RWPE1 (cell line): ENCODE results near the gene HRC.

Experiments used
- CTCF ChIA-PET: fragments of 350-600 bp; sonication (Branson Sonifier 250); formaldehyde crosslinking; extraction: SDS; loops from one replicate; lab custom pipeline; 2021; lab: Yijun Ruan, JAX
- POLR2A ChIA-PET: fragments of 400-600 bp; formaldehyde crosslinking; extraction: SDS; loops from one replicate; lab custom pipeline; 2020; ENCODE audit warnings: antibody characterized with exemption; ENCODE audit not compliant: low non-redundant PET; lab: Yijun Ruan, JAX
- DNase-seq: peaks from one replicate; pipeline ENCODE4 v3.0.0; 2012; ENCODE audit warnings: low spot score
- H3K27ac ChIP-seq: fragments of 450-650 bp; 2 replicates; pipeline ENCODE4 v1.5.1; 2017
- TF ChIP-seq, protein P1 (sequence below): fragments of 450-650 bp; conservative IDR thresholded peaks from 2 replicates; pipeline ENCODE4 v1.5.1; 2017; ENCODE audit warnings: low read depth, mild to moderate bottlenecking

The HRC gene

DNA sequence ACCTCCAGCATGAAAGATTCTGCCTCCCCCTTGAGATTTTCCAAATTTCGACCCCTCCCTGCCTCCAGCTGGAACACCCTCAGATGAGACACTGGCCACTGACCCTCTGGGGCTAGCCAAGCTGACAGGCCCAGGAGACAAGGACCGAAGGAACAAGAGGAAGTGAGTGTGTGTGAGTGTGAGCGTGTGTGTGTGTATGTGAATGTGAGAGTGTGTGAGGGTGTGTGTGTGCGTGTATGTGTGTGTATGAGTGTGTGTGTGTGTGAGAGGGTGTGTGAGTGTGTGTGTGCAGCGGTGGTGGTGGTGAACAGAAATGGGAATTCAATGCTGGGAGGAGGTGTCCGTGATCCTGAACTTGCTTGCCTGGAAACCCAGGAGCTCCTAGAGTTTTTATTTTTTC is 13.8 kb downstream of the HRC start:
- TF ChIP-seq, protein P1, sequence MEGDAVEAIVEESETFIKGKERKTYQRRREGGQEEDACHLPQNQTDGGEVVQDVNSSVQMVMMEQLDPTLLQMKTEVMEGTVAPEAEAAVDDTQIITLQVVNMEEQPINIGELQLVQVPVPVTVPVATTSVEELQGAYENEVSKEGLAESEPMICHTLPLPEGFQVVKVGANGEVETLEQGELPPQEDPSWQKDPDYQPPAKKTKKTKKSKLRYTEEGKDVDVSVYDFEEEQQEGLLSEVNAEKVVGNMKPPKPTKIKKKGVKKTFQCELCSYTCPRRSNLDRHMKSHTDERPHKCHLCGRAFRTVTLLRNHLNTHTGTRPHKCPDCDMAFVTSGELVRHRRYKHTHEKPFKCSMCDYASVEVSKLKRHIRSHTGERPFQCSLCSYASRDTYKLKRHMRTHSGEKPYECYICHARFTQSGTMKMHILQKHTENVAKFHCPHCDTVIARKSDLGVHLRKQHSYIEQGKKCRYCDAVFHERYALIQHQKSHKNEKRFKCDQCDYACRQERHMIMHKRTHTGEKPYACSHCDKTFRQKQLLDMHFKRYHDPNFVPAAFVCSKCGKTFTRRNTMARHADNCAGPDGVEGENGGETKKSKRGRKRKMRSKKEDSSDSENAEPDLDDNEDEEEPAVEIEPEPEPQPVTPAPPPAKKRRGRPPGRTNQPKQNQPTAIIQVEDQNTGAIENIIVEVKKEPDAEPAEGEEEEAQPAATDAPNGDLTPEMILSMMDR = no peak
- DNase-seq = no peak
- ChIA-PET CTCF (interaction anchor here (0.9 kb wide), 1 partner anchor 58 kb away, joined by 3 read pairs; no protein-coding TSS in a partner anchor), POLR2A (interaction anchor here (0.6 kb wide), 1 partner anchor 9 kb away, joined by 3 read pairs; no protein-coding TSS in a partner anchor)
- H3K27ac ChIP-seq = no peak overlapping the region

DNA sequence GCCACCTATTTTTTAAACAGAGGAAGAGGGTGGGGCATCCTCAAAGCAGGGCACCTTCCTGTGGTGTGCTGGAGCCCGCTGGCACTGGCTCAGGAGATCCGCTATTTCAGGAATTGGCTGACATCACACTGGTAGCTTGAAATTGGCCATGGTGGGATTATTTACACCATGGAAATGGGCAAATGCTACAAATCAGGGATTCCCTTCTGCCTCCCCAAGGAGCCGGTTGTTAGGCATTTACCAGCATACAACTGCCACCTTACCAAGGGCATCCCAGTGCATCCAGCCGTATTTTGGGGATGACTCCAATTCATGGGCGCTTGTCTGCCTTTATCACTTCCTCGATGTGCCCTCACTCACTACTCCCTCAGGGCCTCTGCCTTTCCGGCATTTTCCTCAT is 14.2 kb downstream of the HRC start:
- no peak overlapping the region for H3K27ac ChIP-seq
- TF ChIP-seq, protein P1 = no peak
- ChIA-PET POLR2A (interaction anchor here (0.7 kb wide), 1 partner anchor 1408 kb away, joined by 6 read pairs; no protein-coding TSS in a partner anchor), CTCF (no interaction called here)
- DNase-seq = no peak

DNA sequence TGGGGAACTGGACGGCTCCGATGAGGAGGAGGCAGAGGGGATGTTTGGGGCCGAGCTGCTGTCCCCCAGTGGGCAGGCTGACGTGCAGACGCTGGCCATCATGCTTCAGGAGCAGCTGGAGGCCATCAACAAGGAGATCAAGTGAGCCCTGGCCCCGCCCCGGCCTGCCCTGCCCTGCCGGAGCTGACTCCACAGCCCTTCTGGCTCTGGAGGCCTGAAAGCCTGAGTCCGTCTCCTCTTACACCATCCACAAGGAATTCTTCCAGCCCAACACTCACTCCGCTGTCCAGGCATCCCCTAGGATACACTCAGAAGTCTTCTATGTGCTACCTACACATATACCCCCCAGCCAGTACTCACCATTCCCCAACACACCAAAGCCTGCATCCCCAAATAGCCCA is 18.4 kb downstream of the HRC start:
- TF ChIP-seq, protein P1 = no peak
- H3K27ac ChIP-seq = peak overlapping the region; percentile 40; the same call in 1 of the 2 replicates
- ChIA-PET POLR2A (no interaction called here), CTCF (no interaction called here)
- DNase-seq = no peak

DNA sequence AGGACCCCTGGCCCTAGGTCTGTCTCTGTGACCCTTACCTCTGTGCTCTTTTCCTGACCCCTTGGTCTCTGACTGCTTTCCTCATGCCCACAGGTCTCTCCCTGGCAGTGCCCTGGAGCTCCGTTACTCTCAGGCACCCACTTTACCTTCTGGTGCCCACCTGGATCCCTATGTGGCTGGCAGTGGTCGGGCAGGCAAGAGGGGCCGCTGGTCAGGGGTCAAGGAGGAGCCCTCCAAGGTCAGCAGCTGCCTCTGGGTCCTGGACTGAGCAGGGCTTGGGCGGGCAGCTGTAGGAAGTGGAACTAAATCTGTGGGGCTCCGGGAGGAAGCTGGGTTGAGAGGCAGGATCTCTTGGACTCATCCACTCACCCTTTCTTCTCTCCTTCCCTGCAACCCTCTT is 19.5 kb downstream of the HRC start:
- TF ChIP-seq, protein P1 = no peak
- no peak for DNase-seq
- ChIA-PET CTCF (interaction anchor here (0.6 to 1.2 kb wide), 2 partner anchors 10 to 36 kb away, joined by 3 read pairs; no protein-coding TSS in a partner anchor), POLR2A (no interaction called here)
- H3K27ac ChIP-seq = peak overlapping the region; percentile 40

DNA sequence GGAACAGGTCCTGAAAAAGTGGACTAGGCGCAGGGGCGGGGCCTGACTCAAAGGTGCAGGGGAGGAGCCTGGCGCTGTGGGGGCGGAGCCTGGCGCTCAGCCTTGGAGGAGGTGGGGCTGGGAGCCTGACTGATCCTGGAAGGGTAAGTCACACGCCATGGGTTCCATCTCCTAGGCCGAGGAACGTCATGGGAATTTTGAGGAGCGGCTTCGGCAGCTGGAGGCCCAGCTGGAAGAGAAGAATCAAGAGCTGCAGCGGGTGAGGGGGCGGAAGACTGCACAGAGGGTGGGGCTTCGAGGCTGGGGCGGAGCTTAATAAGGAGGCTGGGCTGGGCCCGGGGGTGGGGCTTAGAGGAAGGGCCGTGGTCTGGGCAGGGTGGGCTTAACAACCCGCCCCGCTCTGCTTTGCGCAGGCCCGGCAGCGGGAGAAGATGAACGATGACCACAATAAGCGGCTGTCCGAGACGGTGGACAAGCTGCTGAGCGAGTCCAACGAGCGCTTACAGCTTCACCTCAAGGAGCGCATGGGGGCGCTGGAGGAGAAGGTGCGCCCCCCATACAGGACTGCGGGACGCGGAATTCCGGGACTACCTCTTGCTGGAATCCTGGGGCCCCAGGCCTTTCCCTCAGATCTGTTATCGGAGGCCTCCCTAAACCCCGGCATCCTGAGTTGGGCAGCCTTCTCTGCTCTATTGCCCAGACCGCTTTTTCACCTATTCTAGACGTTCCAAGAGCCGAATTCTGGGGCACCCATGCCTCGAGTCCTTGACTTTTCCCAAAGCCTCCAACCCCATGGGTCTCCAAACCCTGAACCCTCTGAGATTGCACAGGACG is 21.4 kb downstream of the HRC start:
- TF ChIP-seq, protein P1 = no peak
- DNase-seq = peak; percentile 64
- CTCF ChIA-PET = interaction anchor here (1.1 kb wide), 1 partner anchor 10 kb away, joined by 3 read pairs; no protein-coding TSS in a partner anchor
- POLR2A ChIA-PET = no interaction called here
- peak overlapping the region; percentile 61 for H3K27ac ChIP-seq

DNA sequence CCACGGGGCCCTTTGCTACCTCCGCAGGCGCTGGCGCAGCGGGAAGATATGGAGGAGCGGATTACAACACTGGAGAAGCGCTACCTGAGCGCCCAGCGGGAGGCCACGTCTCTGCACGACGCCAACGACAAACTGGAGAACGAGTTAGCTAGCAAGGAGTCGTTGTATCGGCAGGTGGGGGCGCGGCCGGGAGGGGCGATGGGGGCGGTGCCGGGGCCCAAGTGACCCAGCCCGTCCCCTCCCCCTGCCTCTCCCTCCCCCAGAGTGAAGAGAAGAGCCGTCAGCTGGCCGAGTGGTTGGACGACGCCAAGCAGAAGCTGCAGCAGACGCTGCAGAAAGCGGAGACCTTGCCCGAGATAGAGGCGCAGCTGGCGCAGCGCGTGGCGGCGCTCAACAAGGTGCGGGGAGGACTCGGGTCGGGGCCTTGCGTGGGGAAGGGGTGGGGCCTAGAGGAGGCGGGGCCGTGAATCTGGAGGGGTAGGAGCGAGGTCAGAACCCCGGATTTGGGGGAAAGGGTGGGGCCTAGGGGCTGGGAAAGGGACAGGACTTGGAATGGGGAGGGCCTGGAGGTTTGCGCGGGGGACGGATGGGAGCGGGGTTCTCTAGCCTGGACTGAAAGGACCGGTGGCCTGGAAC is 22.1 kb downstream of the HRC start:
- DNase-seq = no peak
- H3K27ac ChIP-seq = peak overlapping the region; percentile 61
- CTCF ChIA-PET = interaction anchor here (1.5 kb wide), 1 partner anchor 19 kb away, joined by 3 read pairs; the partner anchor contains the start of gene LIN7B
- POLR2A ChIA-PET = interaction anchor here (0.7 kb wide), 1 partner anchor 455 kb away, joined by 7 read pairs; no protein-coding TSS in a partner anchor
- TF ChIP-seq, protein P1 = no peak
